ENCODE data around the gene NID2.

Gene NID2

GRCh38 chr14:52064174-52064573 is 4.7 kb downstream of the NID2 start:
- peaks cover 10% of the 10 kb centered on the region for H3K27me3 ChIP-seq
- no peak overlapping the region for H3K4me3 ChIP-seq (ENCODE audit: low read depth, low read length)
- DNase-seq, result no peak

GRCh38 chr14:52063052-52063462 is 5.8 kb downstream of the NID2 start:
- H3K9me3 ChIP-seq, result no peaks in the 10 kb centered on the region
- peak; percentile 82 for DNase-seq
- TF ChIP-seq CTCF (IDR thresholded peaks at IDR 0.05; ENCODE audit: low read depth, low read length), result no peak
- H3K27me3 ChIP-seq, result peaks cover 5% of the 10 kb centered on the region
- no peak overlapping the region for H3K4me3 ChIP-seq (ENCODE audit: low read depth, low read length)
- H3K4me1 ChIP-seq, result peaks cover 18% of the 10 kb centered on the region
- H3K36me3 ChIP-seq, result no peaks in the 10 kb centered on the region

More at GRCh38 chr14:52064174-52064573, 4.7 kb downstream of the NID2 start:
- no peak for TF ChIP-seq CTCF (IDR thresholded peaks at IDR 0.05; ENCODE audit: low read depth, low read length)
- H3K4me1 ChIP-seq, result peaks cover 18% of the 10 kb centered on the region
- H3K36me3 ChIP-seq, result no peaks in the 10 kb centered on the region
- no peaks in the 10 kb centered on the region for H3K9me3 ChIP-seq

- no peaks in the 10 kb centered on the region for H3K27me3 ChIP-seq
- peaks cover 18% of the 10 kb centered on the region for H3K4me1 ChIP-seq
- no peaks in the 10 kb centered on the region for H3K9me3 ChIP-seq
- no peak for TF ChIP-seq CTCF (IDR thresholded peaks at IDR 0.05; ENCODE audit: low read depth, low read length)
- no peak for DNase-seq
- H3K36me3 ChIP-seq, result no peaks in the 10 kb centered on the region
- H3K4me3 ChIP-seq (ENCODE audit: low read depth, low read length), result no peak overlapping the region
Observed at GRCh38 chr14:52061890-52062289, 7.0 kb downstream of the NID2 start.

- no peak for TF ChIP-seq CTCF (IDR thresholded peaks at IDR 0.05; ENCODE audit: low read depth, low read length)
- Histone ChIP-seq H3K4me3 (ENCODE audit: low read depth, low read length) (no peak overlapping the region), H3K4me1 (peaks cover 18% of the 10 kb centered on the region), H3K27me3 (no peaks in the 10 kb centered on the region), H3K36me3 (no peaks in the 10 kb centered on the region), H3K9me3 (no peaks in the 10 kb centered on the region)
- DNase-seq, result no peak
Observed at GRCh38 chr14:52061390-52061789, 7.5 kb downstream of the NID2 start.

- peaks cover 18% of the 10 kb centered on the region for H3K4me1 ChIP-seq
- TF ChIP-seq CTCF (IDR thresholded peaks at IDR 0.05; ENCODE audit: low read depth, low read length), result no peak
- no peak for DNase-seq
- no peaks in the 10 kb centered on the region for H3K36me3 ChIP-seq
- no peaks in the 10 kb centered on the region for H3K9me3 ChIP-seq
- H3K4me3 ChIP-seq (ENCODE audit: low read depth, low read length), result no peak overlapping the region
- no peaks in the 10 kb centered on the region for H3K27me3 ChIP-seq
Observed at GRCh38 chr14:52060080-52060479, 8.8 kb downstream of the NID2 start.

GRCh38 chr14:52059649-52060048 is 9.2 kb downstream of the NID2 start:
- H3K4me1 ChIP-seq, result peaks cover 18% of the 10 kb centered on the region
- no peak overlapping the region for H3K4me3 ChIP-seq (ENCODE audit: low read depth, low read length)
- TF ChIP-seq CTCF (IDR thresholded peaks at IDR 0.05; ENCODE audit: low read depth, low read length), result no peak
- DNase-seq, result no peak
- H3K36me3 ChIP-seq, result no peaks in the 10 kb centered on the region
- H3K9me3 ChIP-seq, result no peaks in the 10 kb centered on the region
- H3K27me3 ChIP-seq, result no peaks in the 10 kb centered on the region

Measured in BE2C (cell line).